Measurements from ENCODE around the gene RFNG.

DNA sequence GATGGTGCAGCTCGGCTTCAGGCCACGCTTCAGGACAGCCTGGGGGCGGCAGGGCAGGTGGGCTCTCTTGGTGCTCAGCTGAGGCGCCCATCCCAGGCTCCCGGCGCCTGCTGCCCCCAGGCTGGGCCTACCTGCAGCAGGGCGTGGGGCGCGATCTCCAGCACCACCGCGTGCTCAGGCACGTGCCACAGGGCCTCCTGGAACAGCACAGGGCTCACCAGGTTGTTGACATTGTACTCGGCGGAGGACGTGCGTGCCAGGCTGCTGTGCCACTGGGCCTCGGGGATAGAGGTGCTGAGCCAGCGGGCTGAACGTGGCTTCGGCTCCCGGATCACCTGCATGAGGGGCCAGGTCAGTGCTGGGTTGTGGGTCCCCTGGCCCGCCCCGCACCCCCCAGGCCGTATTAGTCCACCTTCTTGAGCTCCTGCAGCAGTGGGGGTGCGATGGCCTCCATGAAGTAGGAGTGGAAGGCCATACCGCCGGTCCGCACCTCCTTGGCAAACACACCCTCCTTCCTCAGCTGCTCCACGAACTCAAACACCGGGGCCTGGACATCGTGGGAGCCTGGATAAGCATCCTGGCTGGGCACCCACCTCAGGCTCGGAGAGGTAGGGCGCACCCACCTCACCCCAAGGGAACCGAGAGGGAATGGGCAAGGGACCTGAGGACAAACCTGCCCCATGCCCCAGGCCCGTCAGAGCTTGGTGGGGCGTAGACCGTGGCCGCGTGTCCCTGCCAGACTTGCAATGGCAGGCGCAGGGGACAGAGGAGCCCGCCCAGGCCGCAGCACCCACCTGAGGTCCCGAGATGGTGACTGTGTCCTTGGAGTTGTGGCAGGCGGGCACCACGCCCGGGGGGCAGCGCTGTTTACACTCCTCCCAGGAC, 37.5 kb upstream of the RFNG start:
- TF ChIP-seq, protein P1, sequence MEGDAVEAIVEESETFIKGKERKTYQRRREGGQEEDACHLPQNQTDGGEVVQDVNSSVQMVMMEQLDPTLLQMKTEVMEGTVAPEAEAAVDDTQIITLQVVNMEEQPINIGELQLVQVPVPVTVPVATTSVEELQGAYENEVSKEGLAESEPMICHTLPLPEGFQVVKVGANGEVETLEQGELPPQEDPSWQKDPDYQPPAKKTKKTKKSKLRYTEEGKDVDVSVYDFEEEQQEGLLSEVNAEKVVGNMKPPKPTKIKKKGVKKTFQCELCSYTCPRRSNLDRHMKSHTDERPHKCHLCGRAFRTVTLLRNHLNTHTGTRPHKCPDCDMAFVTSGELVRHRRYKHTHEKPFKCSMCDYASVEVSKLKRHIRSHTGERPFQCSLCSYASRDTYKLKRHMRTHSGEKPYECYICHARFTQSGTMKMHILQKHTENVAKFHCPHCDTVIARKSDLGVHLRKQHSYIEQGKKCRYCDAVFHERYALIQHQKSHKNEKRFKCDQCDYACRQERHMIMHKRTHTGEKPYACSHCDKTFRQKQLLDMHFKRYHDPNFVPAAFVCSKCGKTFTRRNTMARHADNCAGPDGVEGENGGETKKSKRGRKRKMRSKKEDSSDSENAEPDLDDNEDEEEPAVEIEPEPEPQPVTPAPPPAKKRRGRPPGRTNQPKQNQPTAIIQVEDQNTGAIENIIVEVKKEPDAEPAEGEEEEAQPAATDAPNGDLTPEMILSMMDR (IDR thresholded peaks at IDR 0.05): no peak
- no peak for TF ChIP-seq POLR2AphosphoS5 (IDR thresholded peaks at IDR 0.05)
- no peak for TF ChIP-seq POLR2A (IDR thresholded peaks at IDR 0.05)
- TF ChIP-seq EP300 (IDR thresholded peaks at IDR 0.05): no peak

All from suprapubic skin (tissue), 4 donors.